ENCODE results near the gene UQCRC1. TPM values are rescaled to one million over a fixed set of nuclear protein-coding genes. Genes with fewer than 3 reads are reported as not detected.
A peak's percentile ranks its signal among the peaks of the same experiment; 100 is the strongest.

UQCRC1 gene
- total and polyA plus RNA-seq, 2 of the 8 experiments (the other 6 are each of a cell fraction or from before 2014, with no cell fraction given): 310 to 720 TPM

GRCh38 chr3:48556796-48557626 is 52.4 kb downstream of the UQCRC1 start, which contains the start of gene PFKFB4:
Gene PFKFB4 (minus strand): TSS chr3:48556803. CDS start chr3:48556777, 26 bp downstream.
- Histone ChIP-seq H3K27ac (ENCODE audit: low read depth, low read length) (peak within 1 kb of the TSS; percentile 67), H3K4me1 (replicated peaks in 1 of 4; ENCODE audit: control insufficient read depth in 3 of 4, insufficient read depth in 4 of 4, low read length in 3 of 4) (peaks cover 4 to 33% (median 22%) of the 10 kb centered on the region in 4 experiments), H3K23ac (ENCODE audit: insufficient read length) (no peak within 1 kb of the TSS), H4K91ac (replicated peaks; ENCODE audit: insufficient read length, low read length) (peak within 1 kb of the TSS; percentile 25), H3K79me2 (ENCODE audit: control insufficient read depth in 1 of 2, insufficient read depth in 2 of 2, low read length in 2 of 2) (peaks cover 0 to 27% of the 10 kb centered on the region in 2 experiments; a peak in 1 of 4 replicates), H3K9ac (replicated peaks in 1 of 4; ENCODE audit: extremely low read depth in 1 of 4, low read depth in 3 of 4, low read length in 3 of 4) (peak within 1 kb of the TSS; percentile 65 to 84 (median 71)), H2BK15ac (ENCODE audit: low read length) (no peak within 1 kb of the TSS), H3K9me3 (ENCODE audit: insufficient read depth in 2 of 2, low read depth in 1 of 2, low read length in 1 of 2) (no peaks in the 10 kb centered on the region), H2BK20ac (ENCODE audit: low read length) (no peak within 1 kb of the TSS), H2BK5ac (ENCODE audit: low read depth, low read length) (peak within 1 kb of the TSS; percentile 79), H3K56ac (replicated peaks; ENCODE audit: insufficient read length, low read depth, low read length) (no peak within 1 kb of the TSS), H3K4me2 (ENCODE audit: insufficient read depth in 1 of 2, low read depth in 2 of 2, low read length in 2 of 2) (peak within 1 kb of the TSS; percentile 78 to 84), H4K20me1 (replicated peaks in 1 of 2; ENCODE audit: control insufficient read depth in 1 of 2, insufficient read depth in 2 of 2, low read length in 2 of 2) (peaks cover 0 to 3% of the 10 kb centered on the region in 2 experiments), H2BK12ac (ENCODE audit: low read depth, low read length) (no peak within 1 kb of the TSS), H3K27me3 (replicated peaks in 1 of 4; ENCODE audit: control insufficient read depth in 3 of 4, extremely low read depth in 1 of 4, insufficient read depth in 3 of 4, low read length in 3 of 4) (no peaks in the 10 kb centered on the region), H3K79me1 (ENCODE audit: low read depth, low read length) (peaks cover 11% of the 10 kb centered on the region), H2AK5ac (ENCODE audit: low read depth, low read length) (no peak within 1 kb of the TSS), H4K5ac (ENCODE audit: insufficient read length, low read depth, low read length) (peak within 1 kb of the TSS; percentile 80), H3K4me3 (ENCODE audit: extremely low read depth in 1 of 4, insufficient read depth in 2 of 4, low read depth in 3 of 4, low read length in 4 of 4) (peak within 1 kb of the TSS; percentile 67 to 90 (median 73)), H3K4ac (replicated peaks; ENCODE audit: insufficient read length, low read depth, low read length) (no peak within 1 kb of the TSS), H4K8ac (ENCODE audit: extremely low read depth, insufficient read depth, low read length) (peak within 1 kb of the TSS; percentile 1; the same call in 1 of the 2 replicates), H2BK120ac (replicated peaks; ENCODE audit: low read depth, low read length) (no peak within 1 kb of the TSS), H3K36me3 (ENCODE audit: control insufficient read depth in 2 of 4, insufficient read depth in 4 of 4, low read length in 3 of 4) (no peaks in the 10 kb centered on the region), H3K23me2 (ENCODE audit: low read depth, low read length) (peaks cover 2% of the 10 kb centered on the region; the same call in 1 of the 2 replicates), H2AFZ (ENCODE audit: low read length) (peak within 1 kb of the TSS; percentile 24; the same call in 1 of the 2 replicates), H3K18ac (ENCODE audit: extremely low read depth, low read length) (peak within 1 kb of the TSS; percentile 75), H3K14ac (ENCODE audit: insufficient read length) (no peak within 1 kb of the TSS)
- CTCF ChIA-PET (ENCODE audit: partially characterized antibody): interaction anchor here (0.5 to 6.7 kb wide), 17 partner anchors 7 to 121 kb away, joined by 3 to 52 read pairs (median 8); partner anchors contain the start of genes CCDC51, SLC26A6 and TMA7
- DNase-seq (ENCODE audit: low read depth in 1 of 2, low spot score in 2 of 2): peak; percentile 99 to 100
- POLR2A ChIA-PET (ENCODE audit: partially characterized antibody): interaction anchor here (0.8 to 6.0 kb wide), 22 partner anchors 10 to 327 kb away, joined by 3 to 34 read pairs (median 4); partner anchors contain the start of genes ATRIP, CCDC51, CELSR3 and COL7A1
- FAIRE-seq: peak; percentile 82
- 2% methylated on average over 43 of the region's 53 CpGs; no CpG with 5 or more reads in 1 of the 2 experiments for WGBS, 2 experiments (ENCODE audit: extremely low coverage in 1 of 2, insufficient coverage in 1 of 2, insufficient read length in 1 of 2, insufficient replicate concordance in 2 of 2, low coverage in 1 of 2, low lambda C conversion rate in 2 of 2, missing lambda C conversion rate in 1 of 2)
- TF ChIP-seq TEAD4 (IDR thresholded peaks at IDR 0.05; ENCODE audit: low read depth, low read length) (no peak), POU5F1 (IDR thresholded peaks at IDR 0.05; ENCODE audit: low read depth, low read length) (no peak), TBP (IDR thresholded peaks at IDR 0.05; ENCODE audit: low read depth, low read length) (peak; percentile 61; the same call in 1 of the 2 replicates), POLR2A (IDR thresholded peaks at IDR 0.05; ENCODE audit: control extremely low read depth in 1 of 2, low read depth in 2 of 2, low read length in 2 of 2) (peak in 1 of 2 experiments; percentile 82; a peak in 2 of 3 replicates), CBX8 (IDR thresholded peaks at IDR 0.05; ENCODE audit: borderline replicate concordance, low read depth, low read length) (no peak), KDM4A (IDR thresholded peaks at IDR 0.05; ENCODE audit: low read depth, low read length, severe bottlenecking) (peak; percentile 51), CHD2 (IDR thresholded peaks at IDR 0.05; ENCODE audit: low read length) (no peak), KDM5A (IDR thresholded peaks at IDR 0.05; ENCODE audit: low read length) (no peak), CBX5 (IDR thresholded peaks at IDR 0.05; ENCODE audit: low read depth, low read length) (no peak), HDAC6 (IDR thresholded peaks at IDR 0.05; ENCODE audit: low read depth, low read length) (no peak)
- TF ChIP-seq, protein P1, sequence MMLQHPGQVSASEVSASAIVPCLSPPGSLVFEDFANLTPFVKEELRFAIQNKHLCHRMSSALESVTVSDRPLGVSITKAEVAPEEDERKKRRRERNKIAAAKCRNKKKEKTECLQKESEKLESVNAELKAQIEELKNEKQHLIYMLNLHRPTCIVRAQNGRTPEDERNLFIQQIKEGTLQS (IDR thresholded peaks at IDR 0.05; ENCODE audit: insufficient read depth, low read depth, low read length): no peak

Data from H1 (cell line).